Mesenchymal stem cell (in vitro differentiated cells and primary cell): ENCODE measurements around the gene SYT8.

ENCODE experiments used
- DNase-seq: peaks from one replicate; pipeline ENCODE4 v3.0.0-alpha.2; 2013
- H2AFZ ChIP-seq: one replicate; pipeline ENCODE4 v1.6.1; 2013; ENCODE audit warnings: low read depth, mild to moderate bottlenecking, control low read depth, inconsistent platforms, low read length, moderate library complexity
- H2AK5ac ChIP-seq: 2 replicates; pipeline ENCODE4 v1.6.1; 2013; ENCODE audit warnings: low read length, moderate library complexity, mild to moderate bottlenecking, inconsistent platforms; ENCODE audit not compliant: severe bottlenecking
- H2BK120ac ChIP-seq: one replicate; pipeline ENCODE4 v1.6.1; 2013; ENCODE audit warnings: low read depth, mild to moderate bottlenecking, inconsistent platforms, low read length, moderate library complexity
- H2BK12ac ChIP-seq, 2 experiments: one replicate each; pipeline ENCODE4 v1.6.1; 2013; ENCODE audit warnings: inconsistent platforms in 2 of 2, low read length in 2 of 2, mild to moderate bottlenecking in 2 of 2, moderate library complexity in 2 of 2, control low read depth in 1 of 2
- H2BK15ac ChIP-seq: one replicate; pipeline ENCODE4 v1.6.1; 2013; ENCODE audit warnings: mild to moderate bottlenecking, low read depth, inconsistent platforms; ENCODE audit not compliant: poor library complexity, severe bottlenecking
- H2BK5ac ChIP-seq: 2 replicates; pipeline ENCODE4 v1.6.1; 2013; ENCODE audit warnings: low read depth, mild to moderate bottlenecking, low read length, control low read depth, inconsistent platforms; ENCODE audit not compliant: poor library complexity, severe bottlenecking
- H3K14ac ChIP-seq, 2 experiments: one replicate each; pipeline ENCODE4 v1.6.1; 2013; ENCODE audit warnings: inconsistent platforms in 2 of 2, low read length in 2 of 2, control low read depth in 1 of 2, mild to moderate bottlenecking in 1 of 2, moderate library complexity in 1 of 2
- H3K18ac ChIP-seq, 2 experiments: one replicate each; pipeline ENCODE4 v1.6.1; 2013; ENCODE audit warnings: inconsistent platforms in 2 of 2, low read length in 2 of 2, control low read depth in 1 of 2, low read depth in 1 of 2, mild to moderate bottlenecking in 1 of 2
- H3K23ac ChIP-seq, 2 experiments: one replicate each; pipeline ENCODE4 v1.6.1; 2013; ENCODE audit warnings: inconsistent platforms in 2 of 2, low read length in 2 of 2, mild to moderate bottlenecking in 2 of 2, moderate library complexity in 2 of 2, control low read depth in 1 of 2
- H3K27ac ChIP-seq: 2 replicates; pipeline ENCODE4 v1.5.1; 2013; ENCODE audit warnings: mild to moderate bottlenecking, moderate library complexity, low read length, control low read depth, inconsistent platforms; ENCODE audit not compliant: poor library complexity, severe bottlenecking
- H3K27me3 ChIP-seq, 2 experiments: 2 replicates each; pipeline versions ENCODE4 v1.6.1 to v1.7.0; 2013; ENCODE audit warnings: low read length in 2 of 2, mild to moderate bottlenecking in 2 of 2, moderate library complexity in 2 of 2, control low read depth in 1 of 2, inconsistent platforms in 1 of 2; ENCODE audit not compliant: control insufficient read depth in 1 of 2, insufficient read depth in 1 of 2
- H3K36me3 ChIP-seq, 2 experiments: 2 replicates each; pipeline versions ENCODE4 v1.6.1 to v1.7.0; 2013; ENCODE audit warnings: low read length in 2 of 2, control low read depth in 1 of 2, inconsistent platforms in 1 of 2, low read depth in 1 of 2, mild to moderate bottlenecking in 1 of 2; ENCODE audit not compliant: insufficient read depth in 2 of 2, control insufficient read depth in 1 of 2
- H3K4ac ChIP-seq, 2 experiments: one replicate each; pipeline ENCODE4 v1.6.1; 2013; ENCODE audit warnings: inconsistent platforms in 2 of 2, low read length in 2 of 2, mild to moderate bottlenecking in 2 of 2, moderate library complexity in 2 of 2, control low read depth in 1 of 2, low read depth in 1 of 2
- H3K4me1 ChIP-seq: 2 replicates; pipeline ENCODE4 v1.6.1; 2013; ENCODE audit warnings: low read depth, low read length, control low read depth; ENCODE audit not compliant: control insufficient read depth, insufficient read depth
- H3K4me2 ChIP-seq: 2 replicates; pipeline ENCODE4 v1.6.1; 2013; ENCODE audit warnings: low read length, mild to moderate bottlenecking, inconsistent platforms; ENCODE audit not compliant: poor library complexity, severe bottlenecking
- H3K4me3 ChIP-seq, 2 experiments: 2 replicates each; pipeline versions ENCODE4 v1.5.1 to v1.7.0; 2013; ENCODE audit warnings: low read length in 2 of 2, mild to moderate bottlenecking in 2 of 2, control low read depth in 1 of 2, low read depth in 1 of 2; ENCODE audit not compliant: insufficient read depth in 1 of 2
- H3K79me1 ChIP-seq: replicated peaks from 2 replicates; pipeline ENCODE4 v1.6.1; 2013; ENCODE audit warnings: mild to moderate bottlenecking, control low read depth, low read length, inconsistent platforms; ENCODE audit not compliant: poor library complexity, severe bottlenecking
- H3K9ac ChIP-seq: 2 replicates; pipeline ENCODE4 v1.7.0; 2013; ENCODE audit warnings: mild to moderate bottlenecking, low read length, moderate library complexity
- H3K9me3 ChIP-seq: 2 replicates; pipeline ENCODE4 v1.7.0; 2013; ENCODE audit warnings: mild to moderate bottlenecking, low read length; ENCODE audit not compliant: control insufficient read depth
- H4K8ac ChIP-seq: one replicate; pipeline ENCODE4 v1.6.1; 2013; ENCODE audit warnings: inconsistent platforms, mild to moderate bottlenecking, low read length, moderate library complexity
- H4K91ac ChIP-seq: one replicate; pipeline ENCODE4 v1.6.1; 2013; ENCODE audit warnings: mild to moderate bottlenecking, low read length, inconsistent platforms
- WGBS: methylation state at CpG from one replicate; pipeline ENCODE4 v1.1.7; 2013; ENCODE audit warnings: mixed read lengths; 5-methylcytosine and 5-hydroxymethylcytosine counted together

The SYT8 gene

GRCh38 chr11:1838426-1839144, 3.8 kb downstream of the SYT8 start, which contains the start of gene TNNI2:
TSS of gene TNNI2 (plus strand) at chr11:1838981. CDS start at chr11:1839697, 716 bp downstream.
- WGBS = 90% methylated on average over 27 of the region's 32 CpGs
- Histone ChIP-seq H3K79me1 (no peaks in the 10 kb centered on the region), H3K4ac (peak within 1 kb of the TSS in 1 of 2 experiments; percentile 42), H2BK5ac (no peak within 1 kb of the TSS), H3K4me3 (no peak within 1 kb of the TSS), H4K91ac (peak within 1 kb of the TSS; percentile 81), H3K14ac (no peak within 1 kb of the TSS), H4K8ac (peak within 1 kb of the TSS; percentile 91), H3K27me3 (peaks cover 0 to 8% of the 10 kb centered on the region in 2 experiments), H3K4me1 (peaks cover 29% of the 10 kb centered on the region), H3K9ac (no peak within 1 kb of the TSS), H3K18ac (peak within 1 kb of the TSS; percentile 1 to 6), H3K27ac (no peak within 1 kb of the TSS), H2AK5ac (peak within 1 kb of the TSS; percentile 17), H2BK15ac (peak within 1 kb of the TSS; percentile 88), H2BK12ac (peak within 1 kb of the TSS in 1 of 2 experiments; percentile 29), H2BK120ac (no peak within 1 kb of the TSS), H3K4me2 (no peak within 1 kb of the TSS), H3K23ac (no peak within 1 kb of the TSS), H2AFZ (no peak within 1 kb of the TSS), H3K9me3 (no peaks in the 10 kb centered on the region), H3K36me3 (no peaks in the 10 kb centered on the region)
- no peak for DNase-seq

- WGBS = 91% methylated on average over 9 of the region's 12 CpGs
- Histone ChIP-seq H3K9ac (no peak overlapping the region), H3K4me1 (peaks cover 24% of the 10 kb centered on the region), H3K18ac (no peak overlapping the region), H3K4ac (no peak overlapping the region), H2BK15ac (peak overlapping the region; percentile 73), H3K14ac (no peak overlapping the region), H3K27me3 (peaks cover 0 to 5% of the 10 kb centered on the region in 2 experiments), H3K36me3 (no peaks in the 10 kb centered on the region), H4K91ac (peak overlapping the region; percentile 70), H3K4me2 (no peak overlapping the region), H2BK12ac (peak overlapping the region in 1 of 2 experiments; percentile 29), H2BK120ac (no peak overlapping the region), H3K79me1 (no peaks in the 10 kb centered on the region), H2BK5ac (no peak overlapping the region), H3K9me3 (no peaks in the 10 kb centered on the region), H3K4me3 (no peak overlapping the region), H3K27ac (no peak overlapping the region), H2AFZ (no peak overlapping the region), H4K8ac (no peak overlapping the region), H3K23ac (no peak overlapping the region), H2AK5ac (peak overlapping the region; percentile 17)
- DNase-seq = no peak
Observed at GRCh38 chr11:1839204-1839923, 4.6 kb downstream of the SYT8 start.

GRCh38 chr11:1839924-1840779, 5.4 kb downstream of the SYT8 start:
- H2BK120ac ChIP-seq = no peak overlapping the region
- no peak overlapping the region for H2AFZ ChIP-seq
- H3K4me1 ChIP-seq = peaks cover 24% of the 10 kb centered on the region
- WGBS = 87% methylated on average over 20 of the region's 26 CpGs
- H3K18ac ChIP-seq = no peak overlapping the region
- no peak overlapping the region for H3K4me3 ChIP-seq
- peak overlapping the region; percentile 81 for H4K91ac ChIP-seq
- H3K27me3 ChIP-seq = peaks cover 3 to 9% of the 10 kb centered on the region in 2 experiments
- peak overlapping the region; percentile 73 for H2BK15ac ChIP-seq
- no peak overlapping the region for H3K23ac ChIP-seq
- peak overlapping the region; percentile 17 for H2AK5ac ChIP-seq
- no peak overlapping the region for H3K27ac ChIP-seq
- no peaks in the 10 kb centered on the region for H3K36me3 ChIP-seq
- no peak overlapping the region for H3K14ac ChIP-seq
- H3K4me2 ChIP-seq = no peak overlapping the region
- H2BK12ac ChIP-seq = peak overlapping the region in 1 of 2 experiments; percentile 81
- H2BK5ac ChIP-seq = no peak overlapping the region
- H3K79me1 ChIP-seq = no peaks in the 10 kb centered on the region
- no peak overlapping the region for H3K9ac ChIP-seq
- no peaks in the 10 kb centered on the region for H3K9me3 ChIP-seq
- no peak overlapping the region for H3K4ac ChIP-seq
- H4K8ac ChIP-seq = no peak overlapping the region
- no peak for DNase-seq
